ENCODE results near the gene NSRP1.
"Not testable (repeated sequence)": the region's sequence is repeated elsewhere in the genome, so short reads cannot be mapped to it uniquely, and the experiment has no call there.

Gene NSRP1

DNA sequence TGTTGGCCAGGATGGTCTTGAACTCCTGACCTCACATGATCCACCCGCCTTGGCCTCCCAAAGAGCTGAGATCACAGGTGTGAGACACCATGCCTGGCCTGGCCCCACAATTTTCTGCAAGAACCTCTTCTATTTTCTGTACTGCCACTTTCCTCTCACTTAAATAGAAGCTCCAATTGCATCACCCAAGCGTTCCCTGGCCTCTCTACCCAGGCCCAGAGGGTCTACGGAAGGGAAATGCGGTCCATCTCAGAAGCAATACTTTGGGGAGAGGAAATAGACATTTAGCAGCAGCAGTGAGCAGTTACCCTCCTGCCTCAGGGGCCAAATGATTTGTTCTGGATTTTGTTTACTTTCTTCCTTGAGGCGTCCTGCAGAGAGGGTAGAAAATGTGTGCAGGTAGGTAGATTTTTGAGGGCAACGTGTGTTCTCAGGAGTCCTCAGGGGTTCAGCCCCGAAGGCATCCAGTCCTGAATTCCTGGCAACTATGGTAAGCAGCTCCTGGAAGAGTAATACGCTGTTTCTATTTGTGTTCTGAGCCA is 107.9 kb downstream of the NSRP1 start:
- DNase-seq, result no peak

DNA sequence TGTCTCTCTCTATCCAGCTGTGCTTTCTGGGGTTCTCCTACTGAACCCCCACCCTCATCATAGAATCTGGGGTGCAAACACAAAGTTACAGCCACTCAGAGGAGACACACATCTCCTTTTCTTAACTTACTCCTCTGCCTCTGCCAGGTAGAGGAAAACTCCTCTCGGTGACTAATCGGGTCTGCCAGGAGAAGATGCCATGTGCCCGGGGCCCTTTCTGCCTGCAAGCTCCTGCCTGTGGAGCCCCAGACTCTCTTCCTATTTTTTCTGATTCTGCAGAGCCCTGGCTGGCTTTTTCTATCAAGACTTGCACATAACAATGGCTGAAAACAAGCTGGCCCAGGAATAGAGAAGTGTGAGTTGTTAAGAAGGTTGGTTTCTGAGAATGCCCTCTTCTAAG is 108.5 kb downstream of the NSRP1 start:
- DNase-seq, result no peak

GRCh38 chr17:30225919-30226553 is 109.4 kb downstream of the NSRP1 start:
- no peak for DNase-seq

DNA sequence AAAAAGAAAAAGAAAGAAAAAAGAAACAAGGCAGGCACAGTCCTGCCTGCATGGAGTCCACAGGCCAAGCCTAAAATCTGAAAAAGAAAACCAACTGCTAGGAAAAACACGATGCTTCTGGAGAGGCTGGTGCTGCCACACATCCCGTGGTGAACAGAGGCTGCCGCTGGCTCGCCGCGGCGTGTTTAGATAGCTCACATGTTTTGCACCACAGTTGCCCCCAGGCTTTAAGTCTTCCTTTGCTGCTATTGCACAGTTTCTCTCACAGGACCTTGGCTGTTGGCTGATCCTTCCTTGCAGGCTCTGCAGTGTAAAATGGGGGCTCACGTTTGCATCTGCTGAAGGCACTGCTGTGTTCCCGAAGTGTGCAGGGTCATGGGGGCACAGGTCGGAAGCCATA is 110.3 kb downstream of the NSRP1 start:
- no peak for DNase-seq

DNA sequence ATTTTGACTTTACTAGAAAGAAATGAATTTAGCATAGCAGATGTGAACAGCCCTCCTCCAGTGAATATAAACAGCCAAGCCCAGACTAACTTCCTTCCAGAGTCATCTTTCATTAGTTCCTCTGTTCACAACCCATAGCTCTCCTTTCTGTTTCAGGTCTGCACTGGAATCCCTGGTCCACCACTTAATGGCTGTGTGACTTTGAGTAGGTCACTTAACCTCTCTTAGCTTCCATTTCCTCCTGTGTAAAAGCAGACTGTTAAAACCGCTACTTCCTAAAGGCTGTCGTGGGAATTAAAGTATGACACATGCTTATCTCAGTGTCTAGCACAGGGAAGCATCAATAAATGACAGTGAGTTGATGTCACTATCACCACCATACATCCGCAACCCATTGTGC is 111.4 kb downstream of the NSRP1 start:
- no peak for DNase-seq

GRCh38 chr17:30229012-30229411 is 112.4 kb downstream of the NSRP1 start:
- no peak for DNase-seq

DNA sequence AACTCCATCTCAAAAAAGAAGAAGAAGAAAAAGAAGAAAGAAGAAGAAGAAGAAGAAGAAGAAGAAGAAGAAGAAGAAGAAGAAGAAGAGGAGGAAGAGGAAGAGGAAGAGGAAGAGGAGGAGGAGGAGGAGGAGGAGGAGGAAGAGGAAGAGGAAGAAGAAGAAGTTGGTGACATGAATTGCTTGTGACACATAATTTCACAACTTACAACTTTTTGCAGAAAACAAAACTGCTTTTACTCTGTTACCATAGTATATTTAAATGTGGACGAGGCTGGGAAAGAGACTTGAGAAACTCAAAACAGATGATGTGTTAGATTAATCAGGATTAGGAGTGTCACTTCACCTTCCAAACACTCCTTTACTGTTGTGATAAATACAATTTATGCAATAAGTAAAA is 113.4 kb downstream of the NSRP1 start:
- not testable (repeated sequence) for DNase-seq

GRCh38 chr17:30230596-30231125 is 114.0 kb downstream of the NSRP1 start:
- DNase-seq, result no peak

GRCh38 chr17:30232015-30232823 is 115.6 kb downstream of the NSRP1 start:
- DNase-seq, result no peak

DNA sequence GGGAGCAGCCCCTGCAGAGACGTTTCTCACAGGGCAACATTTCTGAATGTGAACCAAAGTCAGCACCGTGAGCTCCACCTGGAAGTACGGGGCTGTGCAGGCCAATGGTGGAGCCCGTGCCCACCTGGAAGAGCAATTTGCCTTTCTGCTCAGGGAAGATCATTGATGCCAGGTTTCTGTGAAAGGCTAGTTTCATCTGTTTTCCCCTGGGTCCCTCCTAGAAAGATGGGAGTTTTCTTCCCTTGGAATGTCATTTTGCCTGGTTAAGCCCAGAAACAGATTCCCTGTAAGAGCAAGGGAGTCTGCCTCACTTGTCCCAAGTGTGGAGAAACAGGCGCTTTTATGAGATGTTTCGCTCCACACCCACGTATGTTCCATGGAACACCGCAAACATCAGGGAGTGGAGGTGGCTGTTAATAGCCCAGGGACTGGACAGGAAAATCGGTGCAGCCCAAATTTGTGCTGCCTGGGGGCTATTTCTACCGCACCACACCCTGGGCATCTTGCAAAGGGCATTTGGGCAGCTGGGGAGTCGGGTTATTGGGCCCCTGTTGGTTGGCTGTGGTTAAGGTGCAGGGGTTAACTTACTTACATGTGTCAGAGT is 116.3 kb downstream of the NSRP1 start:
- DNase-seq, result no peak

- DNase-seq, result no peak
Observed at GRCh38 chr17:30234296-30234695, 117.7 kb downstream of the NSRP1 start.

GRCh38 chr17:30234964-30235363 is 118.3 kb downstream of the NSRP1 start:
- no peak for DNase-seq

DNA sequence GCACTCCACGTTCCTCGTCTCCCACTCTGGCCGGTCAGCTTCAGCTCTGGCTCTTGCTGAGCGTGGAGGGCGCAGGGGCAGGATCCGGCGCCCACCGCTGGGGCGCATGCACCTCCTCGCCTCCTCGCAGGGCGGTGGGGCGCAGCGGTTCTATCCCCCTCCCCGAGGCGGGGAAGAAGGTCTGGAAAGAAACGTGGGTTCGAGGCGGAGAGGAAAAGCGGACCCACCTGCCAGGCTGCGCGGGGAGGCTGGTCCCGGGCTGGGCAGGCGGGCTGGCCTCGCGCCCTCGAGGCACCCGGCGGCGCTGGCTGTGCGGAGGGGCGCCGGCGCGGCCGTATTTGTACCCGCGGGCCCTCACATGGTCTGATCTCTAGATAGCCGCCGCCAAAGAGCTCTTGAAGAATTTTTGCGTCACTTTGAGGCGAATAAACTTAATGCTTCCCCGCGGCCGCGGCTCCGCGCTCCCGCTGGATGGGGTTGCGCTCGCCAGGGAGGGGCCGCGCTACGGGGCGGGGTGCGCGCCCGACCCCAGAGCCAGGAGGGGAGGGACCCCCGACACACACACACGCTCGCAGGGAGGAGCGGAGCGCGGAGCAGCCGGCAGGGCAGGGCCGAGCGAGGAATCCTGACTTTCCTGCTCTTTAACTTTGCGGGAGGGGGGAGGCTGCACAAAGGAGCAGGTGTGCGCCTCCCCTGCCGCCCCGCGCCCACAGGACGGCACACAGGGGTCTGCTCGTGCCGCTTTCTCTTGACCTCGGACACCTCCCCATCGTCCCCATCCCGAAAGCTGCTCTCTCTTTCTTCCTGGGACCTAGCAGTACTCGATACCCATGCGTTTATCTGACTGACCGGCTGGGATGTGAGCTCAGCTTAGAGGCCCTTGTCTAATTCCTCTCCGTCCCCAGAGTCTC is 119.0 kb downstream of the NSRP1 start, which contains the start of gene SLC6A4:
SLC6A4 (minus strand) TSS at position 312 of the 911 bp plus-strand sequence. CDS start 13,739 bp downstream, outside the sequence.
- no peak for DNase-seq

Data from activated CD8-positive, alpha-beta memory T cell treated with anti-CD3 and anti-CD28 coated beads, Interleukin-2, amount 50 U/mL, for 4 hours (primary cell).